Measurements from ENCODE around the gene PIAS1. TPM values are rescaled to one million over a fixed set of nuclear protein-coding genes. Genes with fewer than 3 reads are reported as not detected.

Gene PIAS1
- total and polyA plus RNA-seq, 2 donors (not counting 1 experiment from before 2014, with no cell fraction given): 28.8 to 87.3 TPM

DNA sequence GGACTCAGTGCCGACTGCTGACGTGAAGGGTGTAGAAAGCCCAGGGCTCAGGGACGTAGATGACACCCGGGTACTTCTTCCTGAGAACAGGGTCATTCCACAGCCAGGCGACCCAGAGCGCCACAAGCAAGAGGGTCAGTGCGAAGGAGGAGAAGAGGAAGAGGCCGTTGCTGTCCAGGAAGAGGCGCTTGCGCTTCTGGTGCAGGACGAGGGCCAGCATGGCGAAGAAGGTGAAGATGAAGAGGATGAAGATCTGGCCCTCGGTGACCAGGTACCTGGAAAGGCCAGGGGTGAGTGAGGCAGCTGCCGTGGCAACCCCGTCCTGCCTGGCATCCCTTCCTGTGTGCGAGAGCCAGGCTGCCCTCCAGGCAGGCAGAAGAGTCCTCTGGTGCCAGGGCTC, 154.0 kb downstream of the PIAS1 start:
- Histone ChIP-seq H2AFZ (ENCODE audit: insufficient read depth, low read depth, low read length, poor library complexity, severe bottlenecking) (no peak overlapping the region), H3K9ac (ENCODE audit: low read length) (no peak overlapping the region), H3K36me3 (replicated peaks in 1 of 2; ENCODE audit: control extremely low read depth in 1 of 2, control insufficient read depth in 1 of 2, extremely low read depth in 1 of 2, insufficient read depth in 2 of 2, low read length in 1 of 2) (peaks cover 0 to 3% of the 10 kb centered on the region in 2 experiments), H3K9me3 (ENCODE audit: control extremely low read depth in 1 of 3, control insufficient read depth in 2 of 3, insufficient read depth in 1 of 3, low read length in 2 of 3) (peaks cover 0 to 7% (median 0%) of the 10 kb centered on the region in 3 donors), H3K79me2 (ENCODE audit: control insufficient read depth, insufficient read depth, low read length) (peaks cover 3% of the 10 kb centered on the region), H3K27me3 (replicated peaks in 1 of 4; ENCODE audit: control extremely low read depth in 1 of 4, control insufficient read depth in 3 of 4, insufficient read depth in 4 of 4, low read length in 3 of 4) (no peaks in the 10 kb centered on the region), H3K4me1 (ENCODE audit: control insufficient read depth in 2 of 2, insufficient read depth in 2 of 2, low read length in 2 of 2) (peaks cover 26 to 35% of the 10 kb centered on the region in 2 donors), H4K20me1 (ENCODE audit: control insufficient read depth, insufficient read depth, low read length, poor library complexity, severe bottlenecking) (no peaks in the 10 kb centered on the region), H3K27ac (ENCODE audit: low read length in 2 of 2) (no peak overlapping the region), H3K4me2 (replicated peaks; ENCODE audit: low read depth, low read length, poor library complexity, severe bottlenecking) (peak overlapping the region; percentile 58), H3K4me3 (ENCODE audit: control extremely low read depth in 1 of 5, extremely low read depth in 1 of 5, insufficient read depth in 1 of 5, low read depth in 2 of 5, low read length in 4 of 5) (no peak overlapping the region)
- DNase-seq: no peak
- Mint-ChIP-seq H3K27me3 (no peaks in the 10 kb centered on the region), H3K9me3 (ENCODE audit: insufficient read depth) (no peaks in the 10 kb centered on the region), H3K4me3 (no peak overlapping the region), H3K4me1 (peaks cover 27% of the 10 kb centered on the region), H3K27ac (peak overlapping the region; percentile 53)
- no peak for ATAC-seq (ENCODE audit: low read depth)
- TF ChIP-seq, protein P1, sequence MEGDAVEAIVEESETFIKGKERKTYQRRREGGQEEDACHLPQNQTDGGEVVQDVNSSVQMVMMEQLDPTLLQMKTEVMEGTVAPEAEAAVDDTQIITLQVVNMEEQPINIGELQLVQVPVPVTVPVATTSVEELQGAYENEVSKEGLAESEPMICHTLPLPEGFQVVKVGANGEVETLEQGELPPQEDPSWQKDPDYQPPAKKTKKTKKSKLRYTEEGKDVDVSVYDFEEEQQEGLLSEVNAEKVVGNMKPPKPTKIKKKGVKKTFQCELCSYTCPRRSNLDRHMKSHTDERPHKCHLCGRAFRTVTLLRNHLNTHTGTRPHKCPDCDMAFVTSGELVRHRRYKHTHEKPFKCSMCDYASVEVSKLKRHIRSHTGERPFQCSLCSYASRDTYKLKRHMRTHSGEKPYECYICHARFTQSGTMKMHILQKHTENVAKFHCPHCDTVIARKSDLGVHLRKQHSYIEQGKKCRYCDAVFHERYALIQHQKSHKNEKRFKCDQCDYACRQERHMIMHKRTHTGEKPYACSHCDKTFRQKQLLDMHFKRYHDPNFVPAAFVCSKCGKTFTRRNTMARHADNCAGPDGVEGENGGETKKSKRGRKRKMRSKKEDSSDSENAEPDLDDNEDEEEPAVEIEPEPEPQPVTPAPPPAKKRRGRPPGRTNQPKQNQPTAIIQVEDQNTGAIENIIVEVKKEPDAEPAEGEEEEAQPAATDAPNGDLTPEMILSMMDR (IDR thresholded peaks at IDR 0.05): no peak
- no peak for TF ChIP-seq EZH2 (IDR thresholded peaks at IDR 0.05; ENCODE audit: borderline replicate concordance, insufficient read depth, low read depth, low read length, poor library complexity, severe bottlenecking)
- 91% methylated on average over 16 of the region's 16 CpGs for WGBS (ENCODE audit: insufficient coverage)
- POLR2A ChIA-PET: no interaction called here
- CTCF ChIA-PET: interaction anchor here (0.8 kb wide), 1 partner anchor 13 kb away, joined by 3 read pairs; no protein-coding TSS in a partner anchor
- intact Hi-C loops (cut with micrococcal nuclease): no loop called here

DNA sequence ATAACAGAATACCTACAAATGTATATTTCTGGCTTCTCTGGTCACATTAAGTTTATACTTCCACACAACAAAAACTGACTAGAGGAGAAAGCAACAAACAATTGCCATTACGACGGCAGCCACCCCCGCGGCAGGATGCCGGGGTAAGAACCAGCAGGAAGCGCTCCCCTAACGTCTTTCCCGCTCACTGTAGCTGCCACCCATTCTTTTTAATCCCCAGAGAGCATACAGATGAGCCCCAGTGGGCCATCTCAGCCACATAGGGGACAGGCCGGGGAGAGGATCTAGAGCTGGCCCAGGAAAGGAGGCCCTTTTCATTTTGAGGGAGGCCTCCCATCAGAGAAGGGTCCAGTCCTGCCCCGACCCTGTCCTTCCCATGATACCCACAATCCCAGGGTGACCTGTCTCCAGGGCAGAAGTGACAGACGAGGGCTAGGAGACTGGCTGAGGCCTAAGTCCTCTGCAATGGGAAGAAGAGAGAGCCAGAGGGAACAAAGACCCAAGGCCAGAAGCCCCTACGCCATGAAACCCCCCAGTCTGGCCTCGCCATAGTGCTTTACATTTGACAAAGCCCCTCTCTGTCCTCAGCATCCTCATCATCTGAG, 154.6 kb downstream of the PIAS1 start:
- DNase-seq (no peak), ATAC-seq (ENCODE audit: low read depth) (no peak)
- Histone ChIP-seq H3K27ac (ENCODE audit: low read length in 2 of 2) (no peak overlapping the region), H3K4me3 (ENCODE audit: control extremely low read depth in 1 of 5, extremely low read depth in 1 of 5, insufficient read depth in 1 of 5, low read depth in 2 of 5, low read length in 4 of 5) (no peak overlapping the region), H3K9ac (ENCODE audit: low read length) (no peak overlapping the region), H4K20me1 (ENCODE audit: control insufficient read depth, insufficient read depth, low read length, poor library complexity, severe bottlenecking) (no peaks in the 10 kb centered on the region), H3K4me2 (replicated peaks; ENCODE audit: low read depth, low read length, poor library complexity, severe bottlenecking) (peak overlapping the region; percentile 58), H3K36me3 (replicated peaks in 1 of 2; ENCODE audit: control extremely low read depth in 1 of 2, control insufficient read depth in 1 of 2, extremely low read depth in 1 of 2, insufficient read depth in 2 of 2, low read length in 1 of 2) (peaks cover 0 to 3% of the 10 kb centered on the region in 2 experiments), H3K27me3 (replicated peaks in 1 of 4; ENCODE audit: control extremely low read depth in 1 of 4, control insufficient read depth in 3 of 4, insufficient read depth in 4 of 4, low read length in 3 of 4) (no peaks in the 10 kb centered on the region), H3K79me2 (ENCODE audit: control insufficient read depth, insufficient read depth, low read length) (peaks cover 3% of the 10 kb centered on the region), H2AFZ (ENCODE audit: insufficient read depth, low read depth, low read length, poor library complexity, severe bottlenecking) (no peak overlapping the region), H3K9me3 (ENCODE audit: control extremely low read depth in 1 of 3, control insufficient read depth in 2 of 3, insufficient read depth in 1 of 3, low read length in 2 of 3) (peaks cover 0 to 7% (median 0%) of the 10 kb centered on the region in 3 donors), H3K4me1 (ENCODE audit: control insufficient read depth in 2 of 2, insufficient read depth in 2 of 2, low read length in 2 of 2) (peaks cover 26 to 35% of the 10 kb centered on the region in 2 donors)
- peak overlapping the region; percentile 37 for H3K27ac Mint-ChIP-seq
- intact Hi-C loops (cut with micrococcal nuclease): loop anchor here (1.0 kb wide), 1 partner anchor 345 kb away; no protein-coding TSS in a partner anchor
- no peaks in the 10 kb centered on the region for H3K9me3 Mint-ChIP-seq (ENCODE audit: insufficient read depth)
- WGBS (ENCODE audit: insufficient coverage): 47% methylated on average over 6 of the region's 13 CpGs
- no peaks in the 10 kb centered on the region for H3K27me3 Mint-ChIP-seq
- TF ChIP-seq, protein P1 (IDR thresholded peaks at IDR 0.05): no peak
- no peak for TF ChIP-seq EZH2 (IDR thresholded peaks at IDR 0.05; ENCODE audit: borderline replicate concordance, insufficient read depth, low read depth, low read length, poor library complexity, severe bottlenecking)
- ChIA-PET CTCF (interaction anchor here (0.8 kb wide), 1 partner anchor 14 kb away, joined by 3 read pairs; no protein-coding TSS in a partner anchor), POLR2A (no interaction called here)
- H3K4me3 Mint-ChIP-seq: peak overlapping the region; percentile 57
- H3K4me1 Mint-ChIP-seq: peaks cover 27% of the 10 kb centered on the region
